ENCODE measurements around the gene DMD.

Gene DMD

GRCh38 chrX:32896088-32896487 is 315.3 kb downstream of the DMD start:
- no peak overlapping the region for H3K27ac ChIP-seq
- in situ Hi-C loops (cut with HindIII; ENCODE audit: low pct_ligation_motif_present, low sequenced_read_pairs), result no loop called here
- TF ChIP-seq CTCF (IDR thresholded peaks at IDR 0.05; ENCODE audit: low read depth, low read length, missing control alignments), result no peak
- DNase-seq, result no peak
- no peaks in the 10 kb centered on the region for H3K36me3 ChIP-seq (replicated peaks)
- H3K27me3 ChIP-seq (replicated peaks), result no peaks in the 10 kb centered on the region
- H3K4me3 ChIP-seq (ENCODE audit: low read depth, low read length), result no peak overlapping the region

GRCh38 chrX:32894679-32895078 is 316.7 kb downstream of the DMD start:
- Histone ChIP-seq H3K36me3 (replicated peaks) (no peaks in the 10 kb centered on the region), H3K27me3 (replicated peaks) (no peaks in the 10 kb centered on the region), H3K4me3 (ENCODE audit: low read depth, low read length) (no peak overlapping the region), H3K27ac (no peak overlapping the region)
- in situ Hi-C loops (cut with HindIII; ENCODE audit: low pct_ligation_motif_present, low sequenced_read_pairs), result no loop called here
- TF ChIP-seq CTCF (IDR thresholded peaks at IDR 0.05; ENCODE audit: low read depth, low read length, missing control alignments), result no peak
- no peak for DNase-seq

GRCh38 chrX:32893751-32894150 is 317.6 kb downstream of the DMD start:
- H3K27ac ChIP-seq, result no peak overlapping the region
- no peak for DNase-seq
- no peak for TF ChIP-seq CTCF (IDR thresholded peaks at IDR 0.05; ENCODE audit: low read depth, low read length, missing control alignments)
- H3K27me3 ChIP-seq (replicated peaks), result no peaks in the 10 kb centered on the region
- H3K36me3 ChIP-seq (replicated peaks), result no peaks in the 10 kb centered on the region
- H3K4me3 ChIP-seq (ENCODE audit: low read depth, low read length), result no peak overlapping the region
- in situ Hi-C loops (cut with HindIII; ENCODE audit: low pct_ligation_motif_present, low sequenced_read_pairs), result no loop called here

GRCh38 chrX:32877592-32877991 is 333.8 kb downstream of the DMD start:
- H3K27me3 ChIP-seq (replicated peaks), result no peaks in the 10 kb centered on the region
- in situ Hi-C loops (cut with HindIII; ENCODE audit: low pct_ligation_motif_present, low sequenced_read_pairs), result no loop called here
- no peak overlapping the region for H3K4me3 ChIP-seq (ENCODE audit: low read depth, low read length)
- no peak for TF ChIP-seq CTCF (IDR thresholded peaks at IDR 0.05; ENCODE audit: low read depth, low read length, missing control alignments)
- DNase-seq, result peak; percentile 61
- H3K36me3 ChIP-seq (replicated peaks), result no peaks in the 10 kb centered on the region
- H3K27ac ChIP-seq, result no peak overlapping the region

- no peaks in the 10 kb centered on the region for H3K27me3 ChIP-seq (replicated peaks)
- no peak overlapping the region for H3K27ac ChIP-seq
- no peak for DNase-seq
- no peak for TF ChIP-seq CTCF (IDR thresholded peaks at IDR 0.05; ENCODE audit: low read depth, low read length, missing control alignments)
- H3K36me3 ChIP-seq (replicated peaks), result no peaks in the 10 kb centered on the region
- H3K4me3 ChIP-seq (ENCODE audit: low read depth, low read length), result no peak overlapping the region
- in situ Hi-C loops (cut with HindIII; ENCODE audit: low pct_ligation_motif_present, low sequenced_read_pairs), result no loop called here
These were observed 336.5 kb downstream of the DMD start for GRCh38 chrX:32874839-32875238.

- in situ Hi-C loops (cut with HindIII; ENCODE audit: low pct_ligation_motif_present, low sequenced_read_pairs), result no loop called here
- no peak overlapping the region for H3K27ac ChIP-seq
These were observed 337.6 kb downstream of the DMD start for GRCh38 chrX:32873786-32874185.

More at GRCh38 chrX:32873786-32874185, 337.6 kb downstream of the DMD start:
- no peaks in the 10 kb centered on the region for H3K36me3 ChIP-seq (replicated peaks)
- no peak for DNase-seq
- H3K4me3 ChIP-seq (ENCODE audit: low read depth, low read length), result no peak overlapping the region
- no peaks in the 10 kb centered on the region for H3K27me3 ChIP-seq (replicated peaks)
- no peak for TF ChIP-seq CTCF (IDR thresholded peaks at IDR 0.05; ENCODE audit: low read depth, low read length, missing control alignments)

Data from brain microvascular endothelial cell (primary cell).